B cell (primary cell): Measurements from ENCODE around the gene AICDA. TPM values are rescaled to one million over a fixed set of nuclear protein-coding genes. Genes with fewer than 3 reads are reported as not detected.

Experiments
- ATAC-seq: fragments of 200-7000 bp; cut with Tn5 transposase; one replicate; pipeline ENCODE4 v1.10.0; 2021; ENCODE audit warnings: low read depth, mild to moderate bottlenecking, moderate number of reproducible peaks, moderate library complexity
- CTCF ChIA-PET: fragments of 350-600 bp; sonication (Branson Sonifier 250); formaldehyde crosslinking; loops from one replicate; lab custom pipeline; 2021; ENCODE audit warnings: antibody characterized with exemption, inconsistent platforms; lab: Charles Lee
- POLR2A ChIA-PET: fragments of 350-600 bp; sonication (Branson Sonifier 250); formaldehyde crosslinking; loops from one replicate; lab custom pipeline; 2021; ENCODE audit warnings: antibody characterized with exemption; lab: Charles Lee
- DNase-seq: peaks from one replicate; pipeline ENCODE4 v3.0.0; 2013
- H2AFZ ChIP-seq: 2 replicates; pipeline ENCODE4 v1.6.1; 2012; ENCODE audit warnings: mild to moderate bottlenecking, low read depth, low read length; ENCODE audit not compliant: insufficient read depth, poor library complexity, severe bottlenecking
- H3K27ac ChIP-seq, 2 donors: 1 replicate in 1 of 2; 2 replicates in 1 of 2; pipeline ENCODE4 v1.5.1; 2012 to 2013; ENCODE audit warnings: low read length in 2 of 2, mild to moderate bottlenecking in 2 of 2, moderate library complexity in 1 of 2
- H3K27me3 ChIP-seq, 4 experiments: fragments of 200-600 bp in 1 of 4; sonication (generic) in 1 of 4; replicated peaks in 1 of 4; 1 replicate in 2 of 4; 2 replicates in 2 of 4; pipeline versions ENCODE4 v1.6.1 to v1.7.0; 2013 to 2016; ENCODE audit warnings: low read length in 3 of 4, mild to moderate bottlenecking in 2 of 4, mixed read lengths in 1 of 4, moderate library complexity in 1 of 4; ENCODE audit not compliant: insufficient read depth in 4 of 4, control insufficient read depth in 3 of 4; ENCODE audit errors: control extremely low read depth in 1 of 4
- H3K36me3 ChIP-seq, 2 experiments: replicated peaks in 1 of 2; 1 replicate in 1 of 2; 2 replicates in 1 of 2; pipeline versions ENCODE4 v1.6.1 to v1.7.1; 2013; ENCODE audit warnings: low read length in 1 of 2; ENCODE audit not compliant: insufficient read depth in 2 of 2, control insufficient read depth in 1 of 2; ENCODE audit errors: control extremely low read depth in 1 of 2, extremely low read depth in 1 of 2
- H3K4me1 ChIP-seq, 2 donors: fragments of 200-600 bp in 1 of 2; sonication (generic) in 1 of 2; 1 replicate in 1 of 2; 2 replicates in 1 of 2; pipeline versions ENCODE4 v1.5.1 to v1.6.1; 2013 to 2017; ENCODE audit warnings: low read length in 2 of 2; ENCODE audit not compliant: control insufficient read depth in 2 of 2, insufficient read depth in 2 of 2
- H3K4me2 ChIP-seq: replicated peaks from 2 replicates; pipeline ENCODE3; 2012; ENCODE audit warnings: mild to moderate bottlenecking, low read depth, low read length; ENCODE audit not compliant: poor library complexity, severe bottlenecking
- H3K4me3 ChIP-seq, 5 experiments: fragments of 200-600 bp in 1 of 5; sonication (generic) in 1 of 5; 1 replicate in 3 of 5; 2 replicates in 2 of 5; pipeline versions ENCODE4 v1.5.1 to v1.7.0; 2011 to 2016; ENCODE audit warnings: low read length in 4 of 5, mild to moderate bottlenecking in 4 of 5, low read depth in 2 of 5, control low read depth in 1 of 5, moderate library complexity in 1 of 5; ENCODE audit not compliant: insufficient read depth in 1 of 5; ENCODE audit errors: control extremely low read depth in 1 of 5, extremely low read depth in 1 of 5
- H3K79me2 ChIP-seq: fragments of 200-600 bp; sonication (generic); one replicate; pipeline ENCODE4 v1.6.0; 2016; ENCODE audit warnings: low read length; ENCODE audit not compliant: control insufficient read depth, insufficient read depth
- H3K9ac ChIP-seq: fragments of 200-600 bp; sonication (generic); 2 replicates; pipeline ENCODE4 v1.6.1; 2017; ENCODE audit warnings: mild to moderate bottlenecking, low read length, moderate library complexity
- H3K9me3 ChIP-seq, 3 donors: one replicate each; pipeline versions ENCODE4 v1.6.1 to v1.7.1; 2013; ENCODE audit warnings: low read length in 2 of 3; ENCODE audit not compliant: control insufficient read depth in 2 of 3, insufficient read depth in 1 of 3; ENCODE audit errors: control extremely low read depth in 1 of 3
- H4K20me1 ChIP-seq: 2 replicates; pipeline ENCODE4 v1.6.0; 2012; ENCODE audit warnings: mild to moderate bottlenecking, low read length; ENCODE audit not compliant: insufficient read depth, control insufficient read depth, poor library complexity, severe bottlenecking
- H3K27ac Mint-ChIP-seq: one replicate; pipeline ENCODE4 v1.8.0; 2021; ENCODE audit warnings: mixed read lengths
- H3K27me3 Mint-ChIP-seq: one replicate; pipeline ENCODE4 v1.8.0; 2021; ENCODE audit warnings: mixed read lengths
- H3K4me1 Mint-ChIP-seq: one replicate; pipeline ENCODE4 v1.8.0; 2021; ENCODE audit warnings: mixed read lengths
- H3K4me3 Mint-ChIP-seq: one replicate; pipeline ENCODE4 v1.8.0; 2021; ENCODE audit warnings: mixed read lengths
- H3K9me3 Mint-ChIP-seq: one replicate; pipeline ENCODE4 v1.8.0; 2022; ENCODE audit warnings: mixed read lengths; ENCODE audit not compliant: insufficient read depth
- EZH2 ChIP-seq: IDR thresholded peaks from 2 replicates; pipeline ENCODE4 v1.6.1; 2012; ENCODE audit warnings: borderline replicate concordance, low read depth, mild to moderate bottlenecking, moderate library complexity, low read length; ENCODE audit not compliant: insufficient read depth, poor library complexity, severe bottlenecking
- WGBS: methylation state at CpG from one replicate; pipeline ENCODE4 v1.1.5; 2013; ENCODE audit warnings: missing lambda C conversion rate; ENCODE audit not compliant: insufficient coverage; 5-methylcytosine and 5-hydroxymethylcytosine counted together
- intact Hi-C: fragments of 100-400 bp; cut with micrococcal nuclease; formaldehyde crosslinking; loops from one replicate; pipeline ENCODE4 v1.10.0; 2022
- polyA plus RNA-seq: library from polyadenylated mRNA; depleted of rRNA; stranded (reverse); fragments of >200 nt; gene quantifications from 2 replicates; pipeline ENCODE4 v1.2.3, GENCODE V29; 2012
- total RNA-seq, 2 donors: library from RNA; stranded (reverse); fragments of 120-200 nt in 1 of 2; gene quantifications; 1 replicate in 1 of 2; 2 replicates in 1 of 2; pipeline versions ENCODE4 v1.2.3 to v1.2.4, GENCODE V29; 2013 to 2022
- TF ChIP-seq, protein P1 (sequence below): fragments of 200-600 bp; IDR thresholded peaks from one replicate; pipeline ENCODE4 v1.8.0; 2022; ENCODE audit warnings: antibody characterized with exemption, mild to moderate bottlenecking

The AICDA gene
- total and polyA plus RNA-seq, 2 donors (not counting 1 experiment from before 2014, with no cell fraction given) = 0.94 to 1.0 TPM

DNA sequence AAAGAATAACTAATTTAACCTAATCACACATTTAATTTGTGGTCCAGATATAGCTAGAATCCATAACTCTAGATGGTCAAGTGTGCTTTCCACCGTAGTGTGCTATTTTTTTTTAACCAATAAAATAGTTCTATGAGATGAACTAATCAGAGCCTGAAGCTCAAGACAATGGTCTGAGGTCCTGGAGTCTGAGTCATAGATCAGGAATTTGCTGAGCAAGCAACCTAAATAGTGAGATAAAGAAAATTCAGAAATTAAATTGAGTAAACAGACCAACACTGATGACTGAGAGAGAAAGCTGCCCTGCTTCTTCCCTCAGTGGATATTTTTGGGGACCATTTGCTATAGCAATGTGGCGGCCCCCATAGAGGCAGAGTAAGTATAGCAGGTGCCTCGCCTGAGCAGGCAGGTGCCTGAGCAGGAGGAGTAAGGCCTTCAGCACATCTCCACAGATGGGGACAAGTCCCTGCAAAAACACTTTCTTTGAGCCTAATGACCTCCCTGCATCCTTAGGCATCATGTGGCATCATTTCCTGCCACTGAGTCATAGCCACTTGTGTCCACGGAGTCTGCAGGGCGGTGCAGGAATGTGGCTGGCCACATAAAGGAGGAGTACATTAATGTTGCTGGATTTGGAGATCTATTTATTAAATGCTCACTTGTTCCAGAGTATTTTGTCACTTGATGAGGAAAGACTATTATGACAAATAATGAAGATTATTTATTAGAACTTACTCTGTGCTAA, 58.0 kb downstream of the AICDA start:
- H3K27me3 Mint-ChIP-seq = no peaks in the 10 kb centered on the region
- POLR2A ChIA-PET = no interaction called here
- Histone ChIP-seq H2AFZ (no peak overlapping the region), H3K4me1 (no peaks in the 10 kb centered on the region), H3K4me3 (no peak overlapping the region), H3K27ac (no peak overlapping the region), H3K9ac (no peak overlapping the region), H3K79me2 (no peaks in the 10 kb centered on the region), H3K27me3 (no peaks in the 10 kb centered on the region), H3K9me3 (no peaks in the 10 kb centered on the region), H3K4me2 (no peak overlapping the region), H3K36me3 (no peaks in the 10 kb centered on the region), H4K20me1 (no peaks in the 10 kb centered on the region)
- TF ChIP-seq, protein P1, sequence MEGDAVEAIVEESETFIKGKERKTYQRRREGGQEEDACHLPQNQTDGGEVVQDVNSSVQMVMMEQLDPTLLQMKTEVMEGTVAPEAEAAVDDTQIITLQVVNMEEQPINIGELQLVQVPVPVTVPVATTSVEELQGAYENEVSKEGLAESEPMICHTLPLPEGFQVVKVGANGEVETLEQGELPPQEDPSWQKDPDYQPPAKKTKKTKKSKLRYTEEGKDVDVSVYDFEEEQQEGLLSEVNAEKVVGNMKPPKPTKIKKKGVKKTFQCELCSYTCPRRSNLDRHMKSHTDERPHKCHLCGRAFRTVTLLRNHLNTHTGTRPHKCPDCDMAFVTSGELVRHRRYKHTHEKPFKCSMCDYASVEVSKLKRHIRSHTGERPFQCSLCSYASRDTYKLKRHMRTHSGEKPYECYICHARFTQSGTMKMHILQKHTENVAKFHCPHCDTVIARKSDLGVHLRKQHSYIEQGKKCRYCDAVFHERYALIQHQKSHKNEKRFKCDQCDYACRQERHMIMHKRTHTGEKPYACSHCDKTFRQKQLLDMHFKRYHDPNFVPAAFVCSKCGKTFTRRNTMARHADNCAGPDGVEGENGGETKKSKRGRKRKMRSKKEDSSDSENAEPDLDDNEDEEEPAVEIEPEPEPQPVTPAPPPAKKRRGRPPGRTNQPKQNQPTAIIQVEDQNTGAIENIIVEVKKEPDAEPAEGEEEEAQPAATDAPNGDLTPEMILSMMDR = no peak
- no peaks in the 10 kb centered on the region for H3K9me3 Mint-ChIP-seq
- no peak for ATAC-seq
- intact Hi-C loops = no loop called here
- no peak for DNase-seq
- no peak overlapping the region for H3K27ac Mint-ChIP-seq
- no peak overlapping the region for H3K4me3 Mint-ChIP-seq
- WGBS = 83% methylated on average over 1 of the region's 5 CpGs
- H3K4me1 Mint-ChIP-seq = no peaks in the 10 kb centered on the region
- CTCF ChIA-PET = interaction anchor here (5.6 kb wide), 1 partner anchor 10 kb away, joined by 28 read pairs; no protein-coding TSS in a partner anchor

GRCh38 chr12:8553088-8553627, 59.5 kb downstream of the AICDA start:
- intact Hi-C loops = no loop called here

More at GRCh38 chr12:8553088-8553627, 59.5 kb downstream of the AICDA start:
- WGBS = no CpG with 5 or more reads among the region's 6 CpGs
- Histone ChIP-seq H3K9ac (no peak overlapping the region), H3K79me2 (no peaks in the 10 kb centered on the region), H4K20me1 (no peaks in the 10 kb centered on the region), H2AFZ (no peak overlapping the region), H3K4me1 (no peaks in the 10 kb centered on the region), H3K36me3 (no peaks in the 10 kb centered on the region), H3K27ac (no peak overlapping the region), H3K9me3 (no peaks in the 10 kb centered on the region), H3K4me2 (no peak overlapping the region), H3K27me3 (no peaks in the 10 kb centered on the region), H3K4me3 (no peak overlapping the region)
- no peaks in the 10 kb centered on the region for H3K4me1 Mint-ChIP-seq
- ATAC-seq (no peak), DNase-seq (no peak)
- POLR2A ChIA-PET = no interaction called here
- TF ChIP-seq, protein P1 = no peak
- TF ChIP-seq EZH2 = no peak
- CTCF ChIA-PET = interaction anchor here (0.7 to 5.6 kb wide), 2 partner anchors 9 to 486 kb away, joined by 3 to 28 read pairs; no protein-coding TSS in a partner anchor
- no peak overlapping the region for H3K4me3 Mint-ChIP-seq
- H3K27me3 Mint-ChIP-seq = no peaks in the 10 kb centered on the region
- H3K9me3 Mint-ChIP-seq = no peaks in the 10 kb centered on the region
- no peak overlapping the region for H3K27ac Mint-ChIP-seq
